22Rv1 (cell line): ENCODE results near the gene DNPEP.

ENCODE experiments used
- CTCF ChIP-seq: fragments of 450-650 bp; IDR thresholded peaks from 2 replicates; pipeline ENCODE4 v1.5.1; 2017; ENCODE audit warnings: mild to moderate bottlenecking
- ZFX ChIP-seq: fragments of 450-650 bp; IDR thresholded peaks from 2 replicates; pipeline ENCODE4 v1.6.1; 2017; ENCODE audit warnings: antibody characterized with exemption, borderline replicate concordance

GRCh38 chr2:219408204-219408603 is 20.5 kb upstream of the DNPEP start:
- no peak for TF ChIP-seq CTCF
- no peak for TF ChIP-seq ZFX
